ENCODE data around the gene PRKCE. TPM values are rescaled to one million over a fixed set of nuclear protein-coding genes. Genes with fewer than 3 reads are reported as not detected.

PRKCE gene
- total RNA-seq, 3 donors from 2014 or later (not counting 1 experiment from before 2014, with no cell fraction given), result 35.2 to 42.1 (median 38.6) TPM

DNA sequence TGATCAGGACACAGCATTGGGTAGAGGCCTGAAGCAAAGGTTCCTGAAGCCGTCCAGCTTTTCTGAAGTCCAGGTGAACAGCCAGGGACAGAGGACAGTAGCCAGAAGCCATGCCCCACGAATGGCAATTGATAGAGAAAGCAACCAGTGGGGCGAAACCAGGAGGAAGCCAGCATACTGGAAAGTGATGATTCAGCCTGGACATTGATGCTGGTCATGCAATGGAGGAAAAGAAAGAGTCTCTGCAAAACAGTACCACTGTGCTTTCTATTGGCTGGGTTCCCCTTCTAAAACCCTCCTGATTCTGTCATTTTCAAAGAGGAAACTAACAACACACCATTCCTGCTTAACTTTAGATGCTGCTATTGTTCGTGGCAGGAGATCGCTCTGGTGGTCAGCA lies 424.4 kb downstream of the PRKCE start:
- no peaks in the 10 kb centered on the region for H3K4me1 Mint-ChIP-seq
- H3K4me3 Mint-ChIP-seq, result no peak overlapping the region
- WGBS (ENCODE audit: insufficient coverage), result 88% methylated on average over 5 of the region's 5 CpGs
- Histone ChIP-seq H3K9me3 (ENCODE audit: control insufficient read depth, insufficient read depth, low read length) (no peaks in the 10 kb centered on the region), H3K4me3 (ENCODE audit: low read length) (no peak overlapping the region), H3K36me3 (ENCODE audit: control insufficient read depth, insufficient read depth, low read length) (no peaks in the 10 kb centered on the region), H3K27me3 (ENCODE audit: control insufficient read depth, insufficient read depth, low read length) (no peaks in the 10 kb centered on the region), H3K27ac (ENCODE audit: low read length) (no peak overlapping the region), H3K4me1 (ENCODE audit: control insufficient read depth, insufficient read depth, low read length) (no peaks in the 10 kb centered on the region)
- no peak overlapping the region for H3K27ac Mint-ChIP-seq
- no peak for DNase-seq
- H3K27me3 Mint-ChIP-seq (ENCODE audit: low read depth in 2 of 2), result peaks cover 0 to 3% of the 10 kb centered on the region in 2 donors
- no peak for ATAC-seq
- no peaks in the 10 kb centered on the region for H3K9me3 Mint-ChIP-seq
- intact Hi-C loops (cut with micrococcal nuclease), result no loop called here
- H3K36me3 Mint-ChIP-seq, result no peaks in the 10 kb centered on the region
- TF ChIP-seq CTCF (IDR thresholded peaks at IDR 0.05), result no peak

GRCh38 chr2:46076251-46076650 lies 424.8 kb downstream of the PRKCE start:
- H3K36me3 Mint-ChIP-seq, result no peaks in the 10 kb centered on the region
- no peaks in the 10 kb centered on the region for H3K9me3 Mint-ChIP-seq
- H3K27me3 Mint-ChIP-seq (ENCODE audit: low read depth in 2 of 2), result peaks cover 0 to 3% of the 10 kb centered on the region in 2 donors
- H3K36me3 ChIP-seq (ENCODE audit: control insufficient read depth, insufficient read depth, low read length), result no peaks in the 10 kb centered on the region
- intact Hi-C loops (cut with micrococcal nuclease), result no loop called here
- no peaks in the 10 kb centered on the region for H3K27me3 ChIP-seq (ENCODE audit: control insufficient read depth, insufficient read depth, low read length)
- H3K27ac ChIP-seq (ENCODE audit: low read length), result no peak overlapping the region
- DNase-seq, result no peak
- no peaks in the 10 kb centered on the region for H3K9me3 ChIP-seq (ENCODE audit: control insufficient read depth, insufficient read depth, low read length)
- ATAC-seq, result no peak
- H3K4me1 Mint-ChIP-seq, result no peaks in the 10 kb centered on the region
- no peaks in the 10 kb centered on the region for H3K4me1 ChIP-seq (ENCODE audit: control insufficient read depth, insufficient read depth, low read length)
- no peak for TF ChIP-seq CTCF (IDR thresholded peaks at IDR 0.05)
- H3K27ac Mint-ChIP-seq, result no peak overlapping the region
- no peak overlapping the region for H3K4me3 Mint-ChIP-seq
- WGBS (ENCODE audit: insufficient coverage), result 90% methylated on average over 4 of the region's 4 CpGs
- H3K4me3 ChIP-seq (ENCODE audit: low read length), result no peak overlapping the region

GRCh38 chr2:46076875-46077274 lies 425.4 kb downstream of the PRKCE start:
- no peak overlapping the region for H3K27ac Mint-ChIP-seq
- 91% methylated on average over 3 of the region's 7 CpGs for WGBS (ENCODE audit: insufficient coverage)
- no peaks in the 10 kb centered on the region for H3K36me3 Mint-ChIP-seq

More at GRCh38 chr2:46076875-46077274, 425.4 kb downstream of the PRKCE start:
- H3K27ac ChIP-seq (ENCODE audit: low read length), result no peak overlapping the region
- H3K36me3 ChIP-seq (ENCODE audit: control insufficient read depth, insufficient read depth, low read length), result no peaks in the 10 kb centered on the region
- no peaks in the 10 kb centered on the region for H3K4me1 ChIP-seq (ENCODE audit: control insufficient read depth, insufficient read depth, low read length)
- H3K4me3 ChIP-seq (ENCODE audit: low read length), result no peak overlapping the region
- H3K27me3 ChIP-seq (ENCODE audit: control insufficient read depth, insufficient read depth, low read length), result no peaks in the 10 kb centered on the region
- no peak for TF ChIP-seq CTCF (IDR thresholded peaks at IDR 0.05)
- intact Hi-C loops (cut with micrococcal nuclease), result no loop called here
- Mint-ChIP-seq H3K9me3 (no peaks in the 10 kb centered on the region), H3K27me3 (ENCODE audit: low read depth in 2 of 2) (peaks cover 0 to 3% of the 10 kb centered on the region in 2 donors), H3K4me1 (peaks cover 0 to under 1% of the 10 kb centered on the region in 2 donors), H3K4me3 (no peak overlapping the region)
- DNase-seq, result no peak
- ATAC-seq, result no peak
- H3K9me3 ChIP-seq (ENCODE audit: control insufficient read depth, insufficient read depth, low read length), result no peaks in the 10 kb centered on the region
